GM12873 (cell line): Measurements from ENCODE around the gene PLPP4.

ENCODE experiments used
- TF ChIP-seq, protein P1 (sequence below): IDR thresholded peaks from 2 replicates; pipeline ENCODE4 v1.5.1; 2012; ENCODE audit warnings: low read depth, mild to moderate bottlenecking, moderate library complexity, low read length, control low read depth; ENCODE audit not compliant: insufficient read depth; ENCODE audit errors: missing control alignments

PLPP4 gene

DNA sequence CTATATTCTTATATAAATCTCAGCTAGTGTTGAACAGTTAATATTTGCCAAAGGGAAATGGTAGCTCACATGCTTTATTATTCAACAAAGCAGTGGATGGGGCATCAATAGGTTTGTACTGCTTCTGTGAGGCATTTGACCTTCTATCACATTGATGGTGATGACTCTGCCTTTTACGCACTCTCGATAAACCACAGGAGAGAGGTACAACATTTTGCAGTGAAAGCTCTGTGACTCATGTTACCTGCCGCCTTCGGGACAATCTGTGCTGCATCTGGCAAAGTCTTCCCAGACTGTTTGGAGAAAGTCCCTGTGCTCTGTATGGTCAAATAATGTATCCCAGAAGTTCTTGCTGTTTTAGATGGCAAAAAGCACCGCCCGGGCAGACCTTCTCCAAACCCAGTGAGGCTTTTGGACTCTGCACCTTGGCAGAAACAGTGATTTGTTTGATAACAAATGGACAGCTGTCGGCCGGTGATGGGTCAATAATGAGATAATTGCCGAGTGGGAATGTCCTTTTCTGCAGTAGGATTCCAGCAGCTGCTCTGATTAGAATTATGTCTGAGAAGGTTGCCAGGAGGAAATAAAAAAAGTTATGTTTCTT lies 61.0 kb downstream of the PLPP4 start:
- TF ChIP-seq, protein P1, sequence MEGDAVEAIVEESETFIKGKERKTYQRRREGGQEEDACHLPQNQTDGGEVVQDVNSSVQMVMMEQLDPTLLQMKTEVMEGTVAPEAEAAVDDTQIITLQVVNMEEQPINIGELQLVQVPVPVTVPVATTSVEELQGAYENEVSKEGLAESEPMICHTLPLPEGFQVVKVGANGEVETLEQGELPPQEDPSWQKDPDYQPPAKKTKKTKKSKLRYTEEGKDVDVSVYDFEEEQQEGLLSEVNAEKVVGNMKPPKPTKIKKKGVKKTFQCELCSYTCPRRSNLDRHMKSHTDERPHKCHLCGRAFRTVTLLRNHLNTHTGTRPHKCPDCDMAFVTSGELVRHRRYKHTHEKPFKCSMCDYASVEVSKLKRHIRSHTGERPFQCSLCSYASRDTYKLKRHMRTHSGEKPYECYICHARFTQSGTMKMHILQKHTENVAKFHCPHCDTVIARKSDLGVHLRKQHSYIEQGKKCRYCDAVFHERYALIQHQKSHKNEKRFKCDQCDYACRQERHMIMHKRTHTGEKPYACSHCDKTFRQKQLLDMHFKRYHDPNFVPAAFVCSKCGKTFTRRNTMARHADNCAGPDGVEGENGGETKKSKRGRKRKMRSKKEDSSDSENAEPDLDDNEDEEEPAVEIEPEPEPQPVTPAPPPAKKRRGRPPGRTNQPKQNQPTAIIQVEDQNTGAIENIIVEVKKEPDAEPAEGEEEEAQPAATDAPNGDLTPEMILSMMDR = no peak

DNA sequence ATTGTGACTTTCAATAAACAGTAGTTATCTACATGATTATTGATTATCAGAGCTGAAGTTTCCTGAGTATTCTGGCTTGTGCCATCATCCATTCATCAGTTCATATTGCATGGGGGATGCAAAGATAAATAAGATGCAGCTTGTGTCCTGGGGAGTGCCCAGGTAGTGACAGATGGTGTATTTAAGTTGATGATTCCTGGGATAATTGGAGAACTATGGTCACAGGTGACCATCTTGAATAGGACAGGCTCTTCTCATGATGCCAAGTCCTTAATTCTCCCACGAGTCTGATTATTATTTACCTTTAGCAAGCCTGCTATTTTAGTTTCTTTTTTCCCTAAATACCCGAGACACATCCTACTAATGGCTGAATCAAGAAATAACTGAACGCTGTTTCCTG lies 64.9 kb downstream of the PLPP4 start:
- TF ChIP-seq, protein P1 = no peak

DNA sequence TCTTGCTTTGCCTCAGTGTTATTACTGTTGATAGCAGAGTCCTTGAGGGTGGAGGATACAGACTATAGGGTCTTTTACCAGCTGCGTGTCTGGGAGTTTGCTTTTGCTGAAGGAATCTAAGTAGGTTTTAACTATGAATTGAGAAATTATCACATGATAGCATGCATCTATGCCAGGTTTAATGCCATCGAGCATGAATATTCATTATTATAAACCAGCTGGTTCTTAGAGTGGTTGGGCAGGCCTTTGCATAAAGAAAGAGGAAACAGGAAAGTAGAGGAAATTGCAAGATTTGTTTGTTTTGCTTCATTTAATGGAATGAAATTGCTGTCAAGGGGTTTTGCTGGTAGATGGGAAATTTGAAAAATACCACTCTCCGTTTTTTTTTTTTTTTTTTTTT lies 70.7 kb downstream of the PLPP4 start:
- TF ChIP-seq, protein P1 = no peak

DNA sequence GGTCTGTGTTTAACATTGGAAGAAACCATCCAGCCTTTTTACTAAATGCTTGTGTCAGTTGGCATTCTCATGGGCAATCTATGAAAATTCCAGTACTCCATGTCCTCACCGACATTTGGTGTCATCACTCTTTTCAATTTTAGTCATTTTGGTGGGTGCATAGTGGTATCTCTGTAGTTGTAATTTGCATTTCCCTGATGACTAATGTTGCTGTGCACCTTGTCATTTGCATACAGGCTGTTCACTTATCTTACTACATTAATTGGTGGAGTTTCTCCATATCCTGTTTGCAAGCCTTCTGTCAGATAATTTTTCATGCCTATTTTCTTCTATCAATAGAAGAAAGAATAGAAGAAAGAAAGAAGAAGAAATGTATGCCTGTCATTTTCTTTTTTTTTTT lies 73.7 kb downstream of the PLPP4 start:
- TF ChIP-seq, protein P1 = no peak

DNA sequence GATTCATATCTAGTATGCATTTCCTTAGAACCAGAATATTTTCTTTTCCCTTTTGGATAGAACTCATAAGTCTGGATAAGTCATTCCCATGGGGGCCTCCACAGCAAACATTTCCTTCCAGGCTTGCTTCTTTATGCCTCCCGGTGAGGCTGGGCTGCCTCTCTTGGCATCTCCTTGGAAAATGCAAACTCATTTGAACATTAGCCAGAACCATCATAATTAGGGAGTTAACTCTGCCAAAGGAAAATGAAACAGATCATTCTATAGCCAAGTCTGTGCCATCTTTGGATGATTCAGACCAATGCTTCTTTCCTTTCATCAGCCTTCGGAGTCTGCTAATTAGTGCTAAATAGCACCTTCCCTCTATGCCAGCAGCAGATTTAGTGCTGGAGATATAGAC lies 81.1 kb downstream of the PLPP4 start:
- TF ChIP-seq, protein P1 = no peak

DNA sequence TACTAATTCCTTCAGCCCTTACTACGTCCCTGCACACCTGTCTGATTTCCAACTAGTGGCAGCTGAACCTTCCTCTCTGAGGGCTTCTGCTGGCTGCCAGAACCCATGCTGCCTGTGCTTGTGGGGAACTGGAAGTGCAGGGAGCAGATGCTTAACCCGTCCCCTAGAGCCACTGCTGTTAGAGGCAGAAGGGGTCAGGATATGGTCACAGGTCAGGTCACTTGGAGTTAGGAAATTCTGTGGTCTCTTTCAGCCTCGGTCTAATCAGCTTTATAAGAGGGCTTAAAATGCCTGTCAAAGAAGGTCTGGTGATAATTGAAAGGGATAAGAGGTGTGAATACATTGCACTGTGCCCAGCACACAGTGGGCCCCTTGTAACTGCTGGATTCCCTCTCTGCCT lies 82.0 kb downstream of the PLPP4 start:
- TF ChIP-seq, protein P1 = no peak

DNA sequence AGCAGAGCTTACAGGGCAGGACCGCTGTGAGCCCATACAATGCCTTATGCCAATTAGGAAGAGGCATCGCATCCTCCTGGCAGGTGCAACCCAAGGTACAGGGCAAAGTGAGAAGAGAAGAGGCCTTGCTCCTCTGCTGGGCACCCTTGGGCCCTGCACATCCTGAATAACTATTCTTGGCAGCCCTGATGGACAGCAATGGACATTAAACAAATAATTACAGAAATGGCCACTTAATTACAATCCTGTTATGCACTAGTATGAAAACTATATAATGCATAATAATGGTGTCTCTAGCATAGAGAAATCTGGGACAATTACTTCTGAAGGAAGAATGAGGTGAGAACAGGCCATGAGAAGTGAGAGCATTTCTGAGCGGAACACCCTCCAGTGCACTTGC lies 83.5 kb downstream of the PLPP4 start:
- TF ChIP-seq, protein P1 = no peak
